ENCODE data around the gene ZAP70.
A peak's percentile ranks its signal among the peaks of the same experiment; 100 is the strongest.
"Not testable (repeated sequence)": the region's sequence is repeated elsewhere in the genome, so short reads cannot be mapped to it uniquely, and the experiment has no call there.

Gene ZAP70

DNA sequence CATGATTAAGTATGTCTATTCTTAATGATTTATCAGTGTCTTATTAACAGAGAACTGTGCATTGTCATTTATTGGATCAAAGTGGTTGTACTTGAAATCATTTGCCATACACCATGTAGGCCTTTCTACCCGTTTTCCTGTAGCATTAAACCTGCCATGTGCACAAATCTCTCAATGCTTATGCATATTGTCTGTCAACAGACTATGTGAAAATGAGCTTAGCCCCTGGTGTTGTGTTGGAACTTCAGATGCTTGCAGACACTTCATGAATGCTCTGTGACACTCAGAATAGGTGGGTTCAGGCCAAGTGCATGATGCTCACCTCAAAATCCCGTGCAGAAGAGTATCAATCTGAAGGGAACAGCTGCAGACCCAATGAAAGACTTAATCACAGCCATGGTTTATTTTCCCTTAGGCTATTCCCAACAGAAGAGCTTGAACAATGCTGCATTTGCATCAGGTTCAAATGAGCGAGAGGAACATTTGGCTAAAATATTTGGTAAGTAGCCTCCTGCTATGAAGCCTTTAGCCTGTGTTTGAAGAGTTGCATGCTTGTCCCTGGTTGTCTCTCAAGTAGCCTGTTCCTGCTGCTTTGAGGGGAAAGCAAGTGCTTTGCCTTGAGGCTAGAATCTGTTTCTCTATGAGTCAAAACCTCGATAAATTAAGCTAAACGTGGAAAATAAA is 37.8 kb upstream of the ZAP70 start:
- Histone ChIP-seq H3K4me3 (ENCODE audit: low read depth, low read length) (no peak overlapping the region), H3K27ac (ENCODE audit: low read depth, low read length) (no peak overlapping the region), H3K4me1 (ENCODE audit: control insufficient read depth, insufficient read depth, low read length, unreplicated experiment) (no peaks in the 10 kb centered on the region), H3K27me3 (ENCODE audit: insufficient read depth, low read length) (no peaks in the 10 kb centered on the region), H2AFZ (ENCODE audit: low read length, unreplicated experiment) (no peak overlapping the region), H3K36me3 (ENCODE audit: insufficient read depth, low read length) (no peaks in the 10 kb centered on the region; the same call in 1 of the 2 replicates), H3K79me2 (ENCODE audit: control insufficient read depth, insufficient read depth, low read length, unreplicated experiment) (no peaks in the 10 kb centered on the region)

DNA sequence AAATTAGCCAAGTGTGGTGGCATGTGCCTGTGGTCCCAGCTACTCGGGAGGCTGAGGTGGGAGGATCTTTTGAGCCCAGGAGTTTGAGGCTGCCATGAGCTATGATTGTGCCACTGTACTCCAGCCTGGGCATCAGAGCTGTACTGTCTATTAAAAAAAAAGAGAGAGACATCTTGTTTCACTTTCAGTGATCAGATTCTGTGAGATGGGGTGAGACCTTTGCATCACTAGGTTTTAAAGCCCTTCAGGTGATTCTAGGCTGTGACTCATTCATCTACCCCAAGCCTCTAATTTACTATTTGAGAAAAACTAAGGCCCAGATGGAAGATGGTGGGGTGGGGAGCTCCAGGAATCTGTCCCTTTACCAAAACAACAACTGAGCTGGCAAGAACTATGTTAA is 36.8 kb upstream of the ZAP70 start:
- no peak overlapping the region for H3K4me3 ChIP-seq (ENCODE audit: low read depth, low read length)
- H3K36me3 ChIP-seq (ENCODE audit: insufficient read depth, low read length) = no peaks in the 10 kb centered on the region; the same call in 1 of the 2 replicates
- H3K4me1 ChIP-seq (ENCODE audit: control insufficient read depth, insufficient read depth, low read length, unreplicated experiment) = no peaks in the 10 kb centered on the region
- H3K27me3 ChIP-seq (ENCODE audit: insufficient read depth, low read length) = no peaks in the 10 kb centered on the region
- H3K79me2 ChIP-seq (ENCODE audit: control insufficient read depth, insufficient read depth, low read length, unreplicated experiment) = no peaks in the 10 kb centered on the region
- no peak overlapping the region for H3K27ac ChIP-seq (ENCODE audit: low read depth, low read length)
- no peak overlapping the region for H2AFZ ChIP-seq (ENCODE audit: low read length, unreplicated experiment)

DNA sequence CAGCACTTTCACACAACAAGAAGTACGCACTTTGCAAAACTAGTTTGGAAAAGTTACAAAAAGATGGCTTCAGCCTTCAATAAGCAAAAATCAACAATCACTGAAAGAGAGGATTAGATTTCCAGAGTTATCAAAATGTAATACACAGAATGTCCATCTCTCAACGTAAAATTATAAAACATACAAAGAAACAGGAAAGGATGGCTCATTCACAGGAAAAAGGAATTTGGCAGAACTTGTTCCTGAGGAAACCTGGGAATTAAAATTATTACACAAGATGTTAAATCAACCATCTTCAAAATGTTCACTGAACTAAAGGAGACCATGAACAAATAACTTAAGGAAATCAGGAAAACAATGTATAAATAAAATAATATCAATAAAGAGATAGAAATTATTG is 35.9 kb upstream of the ZAP70 start:
- Histone ChIP-seq H3K27me3 (ENCODE audit: insufficient read depth, low read length) (no peaks in the 10 kb centered on the region), H3K36me3 (ENCODE audit: insufficient read depth, low read length) (no peaks in the 10 kb centered on the region; the same call in 1 of the 2 replicates), H2AFZ (ENCODE audit: low read length, unreplicated experiment) (no peak overlapping the region), H3K4me1 (ENCODE audit: control insufficient read depth, insufficient read depth, low read length, unreplicated experiment) (no peaks in the 10 kb centered on the region), H3K79me2 (ENCODE audit: control insufficient read depth, insufficient read depth, low read length, unreplicated experiment) (no peaks in the 10 kb centered on the region), H3K27ac (ENCODE audit: low read depth, low read length) (no peak overlapping the region), H3K4me3 (ENCODE audit: low read depth, low read length) (no peak overlapping the region)

DNA sequence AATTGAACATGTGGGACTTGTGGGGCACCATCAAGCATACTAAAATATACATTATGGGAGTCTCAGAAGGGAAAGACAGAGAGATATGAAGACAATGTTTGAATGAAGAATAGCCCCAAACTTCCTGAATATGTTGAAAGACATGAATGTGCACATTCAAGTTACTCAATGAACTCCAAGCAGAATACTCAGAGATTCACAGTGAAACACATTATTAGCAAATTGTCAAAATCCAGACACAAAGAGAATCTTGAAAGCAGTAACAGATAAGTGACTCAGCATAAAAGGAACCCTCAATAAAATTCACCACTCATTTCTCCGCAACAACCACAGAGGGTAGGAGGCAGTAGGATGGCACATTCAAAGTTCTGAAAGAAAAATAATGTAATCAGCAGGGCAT is 35.1 kb upstream of the ZAP70 start:
- Histone ChIP-seq H3K4me1 (ENCODE audit: control insufficient read depth, insufficient read depth, low read length, unreplicated experiment) (no peaks in the 10 kb centered on the region), H3K27ac (ENCODE audit: low read depth, low read length) (no peak overlapping the region), H2AFZ (ENCODE audit: low read length, unreplicated experiment) (no peak overlapping the region), H3K79me2 (ENCODE audit: control insufficient read depth, insufficient read depth, low read length, unreplicated experiment) (no peaks in the 10 kb centered on the region), H3K4me3 (ENCODE audit: low read depth, low read length) (no peak overlapping the region), H3K36me3 (ENCODE audit: insufficient read depth, low read length) (no peaks in the 10 kb centered on the region; the same call in 1 of the 2 replicates), H3K27me3 (ENCODE audit: insufficient read depth, low read length) (no peaks in the 10 kb centered on the region)

DNA sequence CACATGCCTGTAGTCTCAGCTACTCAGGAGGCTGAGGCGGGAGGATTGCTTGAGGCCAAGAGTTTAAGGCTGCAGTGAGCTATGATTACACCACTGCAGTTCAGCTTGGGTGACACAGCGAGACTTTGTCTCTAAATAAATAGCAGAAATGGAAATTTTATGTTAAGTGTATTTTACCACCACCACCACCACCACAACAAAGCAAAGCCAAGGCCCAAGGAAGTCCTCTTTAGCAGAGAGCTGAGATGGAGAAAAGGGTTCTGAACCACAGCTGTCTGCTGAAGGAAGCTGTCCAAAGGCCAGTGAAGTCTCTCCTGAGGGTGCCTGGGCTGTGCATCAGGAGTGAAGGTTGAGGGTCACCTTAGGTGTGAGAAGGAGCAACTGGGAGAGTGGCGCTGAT is 26.1 kb upstream of the ZAP70 start:
- H3K79me2 ChIP-seq (ENCODE audit: control insufficient read depth, insufficient read depth, low read length, unreplicated experiment); H3K27ac ChIP-seq (ENCODE audit: low read depth, low read length); H3K36me3 ChIP-seq (ENCODE audit: insufficient read depth, low read length): not testable (repeated sequence)

DNA sequence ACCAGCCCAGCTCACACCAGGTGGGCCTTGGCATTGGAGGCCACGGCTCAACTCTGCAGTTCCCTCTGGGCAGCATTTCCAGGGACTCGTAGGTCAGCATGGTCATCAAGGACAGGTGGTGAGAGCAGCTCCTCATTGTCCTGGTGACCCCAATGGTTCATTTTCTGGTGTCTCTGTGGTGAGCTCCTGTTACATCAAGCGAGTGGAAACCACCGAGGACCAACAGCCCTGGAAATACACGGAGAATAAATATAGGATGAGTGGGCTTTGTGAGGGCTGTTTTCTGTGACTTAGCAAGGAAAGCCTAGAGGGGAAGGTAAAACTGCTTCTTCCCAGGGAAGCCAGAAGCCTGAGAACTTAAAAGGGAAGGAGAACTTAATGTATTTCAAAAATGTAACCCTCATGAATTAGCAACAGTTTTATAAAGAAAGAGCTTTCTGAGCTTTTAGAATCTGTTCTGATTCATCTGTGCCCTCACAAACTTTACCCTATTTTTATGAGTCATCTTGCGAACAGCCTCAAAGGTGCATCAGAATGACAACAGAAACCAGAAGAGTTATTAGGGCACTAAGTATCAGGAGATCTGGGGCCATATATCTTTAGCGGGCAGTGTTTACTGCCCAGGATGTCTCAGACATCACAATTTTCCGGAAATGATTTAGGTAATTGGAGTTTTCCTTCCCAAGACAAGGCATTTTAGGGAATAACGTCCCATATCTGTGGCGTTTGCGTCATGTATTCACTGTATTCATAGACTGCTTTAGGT is 25.1 kb upstream of the ZAP70 start:
- Histone ChIP-seq H3K27ac (ENCODE audit: low read depth, low read length) (no peak overlapping the region), H3K79me2 (ENCODE audit: control insufficient read depth, insufficient read depth, low read length, unreplicated experiment) (no peaks in the 10 kb centered on the region), H3K36me3 (ENCODE audit: insufficient read depth, low read length) (no peaks in the 10 kb centered on the region), H3K4me3 (ENCODE audit: low read depth, low read length) (no peak overlapping the region), H3K27me3 (ENCODE audit: insufficient read depth, low read length) (no peaks in the 10 kb centered on the region), H3K4me1 (ENCODE audit: control insufficient read depth, insufficient read depth, low read length, unreplicated experiment) (peaks cover 8% of the 10 kb centered on the region), H2AFZ (ENCODE audit: low read length, unreplicated experiment) (no peak overlapping the region)

More for the DNA sequence above, 26.1 kb upstream of the ZAP70 start:
- not testable (repeated sequence) for H3K4me1 ChIP-seq (ENCODE audit: control insufficient read depth, insufficient read depth, low read length, unreplicated experiment); H3K4me3 ChIP-seq (ENCODE audit: low read depth, low read length); H3K27me3 ChIP-seq (ENCODE audit: insufficient read depth, low read length); H2AFZ ChIP-seq (ENCODE audit: low read length, unreplicated experiment)

DNA sequence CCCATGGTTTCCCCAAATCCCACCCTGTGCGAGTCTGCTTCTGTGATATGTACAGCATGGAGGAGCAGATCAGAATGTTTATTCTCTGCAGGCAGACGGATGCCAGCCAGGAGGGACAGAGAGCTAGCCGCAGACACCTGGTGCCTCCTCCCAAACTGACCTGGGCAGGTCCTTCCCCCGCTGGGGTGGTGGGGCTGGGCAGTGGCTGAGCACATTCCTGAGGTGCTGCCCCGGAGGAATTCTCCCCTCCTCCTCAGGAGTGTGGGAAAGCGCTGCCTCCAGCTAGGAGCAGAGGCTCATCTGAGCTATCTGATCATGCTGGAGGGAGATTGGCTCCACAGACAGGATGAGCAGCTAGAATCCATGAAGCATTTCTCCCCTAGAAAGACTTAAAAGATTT is 22.2 kb upstream of the ZAP70 start:
- Histone ChIP-seq H3K4me1 (ENCODE audit: control insufficient read depth, insufficient read depth, low read length, unreplicated experiment) (peaks cover 8% of the 10 kb centered on the region), H3K79me2 (ENCODE audit: control insufficient read depth, insufficient read depth, low read length, unreplicated experiment) (no peaks in the 10 kb centered on the region), H2AFZ (ENCODE audit: low read length, unreplicated experiment) (no peak overlapping the region), H3K4me3 (ENCODE audit: low read depth, low read length) (no peak overlapping the region), H3K27me3 (ENCODE audit: insufficient read depth, low read length) (no peaks in the 10 kb centered on the region), H3K36me3 (ENCODE audit: insufficient read depth, low read length) (no peaks in the 10 kb centered on the region), H3K27ac (ENCODE audit: low read depth, low read length) (no peak overlapping the region)

DNA sequence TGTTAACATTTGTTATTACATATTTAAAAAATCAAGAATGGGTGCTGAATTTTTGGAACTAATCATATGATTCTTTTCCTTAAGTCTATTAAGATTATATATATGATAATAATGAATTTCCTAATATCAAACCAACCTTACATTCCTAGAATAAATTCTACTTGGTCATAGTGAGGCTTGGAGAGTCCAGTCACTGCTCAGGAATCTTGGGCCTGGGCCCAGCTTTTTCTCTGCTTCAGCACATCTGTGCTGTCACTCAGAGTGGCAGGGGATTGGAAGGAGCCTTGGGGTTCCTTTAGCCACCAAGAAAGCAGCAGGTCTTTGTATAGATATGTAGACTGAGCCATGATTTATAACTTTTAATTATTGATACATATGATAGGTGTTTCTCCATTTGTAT is 19.9 kb upstream of the ZAP70 start:
- no peaks in the 10 kb centered on the region for H3K36me3 ChIP-seq (ENCODE audit: insufficient read depth, low read length)
- no peak overlapping the region for H3K4me3 ChIP-seq (ENCODE audit: low read depth, low read length)
- no peak overlapping the region for H2AFZ ChIP-seq (ENCODE audit: low read length, unreplicated experiment)
- H3K4me1 ChIP-seq (ENCODE audit: control insufficient read depth, insufficient read depth, low read length, unreplicated experiment) = peaks cover 4% of the 10 kb centered on the region
- no peak overlapping the region for H3K27ac ChIP-seq (ENCODE audit: low read depth, low read length)
- no peaks in the 10 kb centered on the region for H3K27me3 ChIP-seq (ENCODE audit: insufficient read depth, low read length)
- H3K79me2 ChIP-seq (ENCODE audit: control insufficient read depth, insufficient read depth, low read length, unreplicated experiment) = no peaks in the 10 kb centered on the region

DNA sequence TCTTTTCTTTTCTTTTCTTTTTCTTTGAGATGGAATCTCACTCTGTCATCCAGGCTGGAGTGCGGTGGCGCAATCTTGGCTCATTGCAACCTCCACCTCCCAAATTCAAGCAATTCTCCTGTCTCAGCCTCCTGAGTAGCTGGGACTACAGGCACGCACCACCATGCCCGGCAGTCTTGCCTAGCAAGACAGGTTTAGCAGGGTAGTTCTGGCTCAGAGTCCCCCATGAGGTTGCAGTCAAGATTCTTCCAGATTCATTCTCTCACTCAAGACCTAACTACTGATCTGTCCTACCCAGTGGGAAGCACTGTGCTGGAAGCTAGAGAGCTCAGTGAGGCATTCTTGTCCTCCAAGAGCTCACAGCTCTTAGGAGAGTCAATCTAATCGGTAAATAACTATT is 17.6 kb upstream of the ZAP70 start:
- Histone ChIP-seq H3K27ac (ENCODE audit: low read depth, low read length) (no peak overlapping the region), H3K4me1 (ENCODE audit: control insufficient read depth, insufficient read depth, low read length, unreplicated experiment) (no peaks in the 10 kb centered on the region), H3K4me3 (ENCODE audit: low read depth, low read length) (no peak overlapping the region)

DNA sequence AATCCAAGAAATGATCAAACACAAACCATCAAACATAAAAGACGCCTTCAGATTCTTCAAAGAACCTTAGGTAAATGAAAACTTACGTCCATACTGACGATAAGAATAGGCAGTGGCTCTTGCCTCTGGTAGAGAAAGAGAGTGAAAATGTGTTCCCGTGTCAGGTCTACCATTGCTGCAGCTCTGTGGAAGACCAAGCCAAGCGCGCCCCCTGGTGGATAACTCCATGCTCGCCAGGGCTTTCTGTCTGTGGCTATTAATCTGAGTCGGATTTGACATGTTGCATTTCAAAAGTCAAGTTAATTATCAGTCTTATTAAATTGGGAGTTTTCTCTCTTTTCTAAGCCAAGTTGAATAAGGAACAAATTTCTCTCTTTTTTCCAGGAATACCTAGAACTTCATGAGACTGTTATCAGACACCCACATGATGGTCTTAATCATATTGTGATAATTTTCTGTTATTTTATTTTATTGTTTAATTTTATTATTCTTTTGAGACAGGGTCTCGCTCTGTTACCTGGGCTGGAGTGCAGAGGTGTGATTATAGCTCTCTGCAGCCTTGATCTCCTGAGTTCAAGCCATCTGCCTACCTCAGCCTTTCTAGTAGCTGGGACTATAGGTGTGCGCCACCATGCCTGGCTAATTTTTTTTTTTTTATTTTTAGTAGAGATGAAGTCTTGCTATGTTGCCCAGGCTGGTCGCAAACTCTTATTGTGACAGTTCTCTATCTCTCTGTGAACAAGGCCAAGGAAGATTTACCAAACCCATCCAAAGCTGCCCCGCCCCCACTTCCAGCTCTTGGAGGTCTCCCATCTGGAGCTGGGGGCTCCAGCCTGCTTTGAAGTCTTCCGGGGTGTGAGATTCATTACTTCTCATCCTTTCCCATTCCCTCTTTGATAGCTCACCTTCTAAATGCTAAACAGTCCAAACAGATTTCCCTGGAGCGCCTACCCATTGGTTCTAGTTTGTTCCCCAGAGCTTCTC is 15.8 kb upstream of the ZAP70 start:
- no peaks in the 10 kb centered on the region for H3K27me3 ChIP-seq (ENCODE audit: insufficient read depth, low read length)
- no peak overlapping the region for H3K27ac ChIP-seq (ENCODE audit: low read depth, low read length)
- H3K4me3 ChIP-seq (ENCODE audit: low read depth, low read length) = peak overlapping the region; percentile 62
- no peaks in the 10 kb centered on the region for H3K79me2 ChIP-seq (ENCODE audit: control insufficient read depth, insufficient read depth, low read length, unreplicated experiment)
- H2AFZ ChIP-seq (ENCODE audit: low read length, unreplicated experiment) = peak overlapping the region; percentile 42
- no peaks in the 10 kb centered on the region for H3K36me3 ChIP-seq (ENCODE audit: insufficient read depth, low read length)
- no peaks in the 10 kb centered on the region for H3K4me1 ChIP-seq (ENCODE audit: control insufficient read depth, insufficient read depth, low read length, unreplicated experiment)

More for the DNA sequence above, 17.6 kb upstream of the ZAP70 start:
- no peak overlapping the region for H2AFZ ChIP-seq (ENCODE audit: low read length, unreplicated experiment)
- H3K36me3 ChIP-seq (ENCODE audit: insufficient read depth, low read length) = no peaks in the 10 kb centered on the region
- no peaks in the 10 kb centered on the region for H3K79me2 ChIP-seq (ENCODE audit: control insufficient read depth, insufficient read depth, low read length, unreplicated experiment)
- no peaks in the 10 kb centered on the region for H3K27me3 ChIP-seq (ENCODE audit: insufficient read depth, low read length)

All from ACC112 (cell line).